ENCODE measurements around the gene VAC14.

- TF ChIP-seq CTCF (IDR thresholded peaks at IDR 0.05; ENCODE audit: low read length) (no peak), EZH2 (IDR thresholded peaks at IDR 0.05; ENCODE audit: borderline replicate concordance, low read length) (no peak)
Measured at GRCh38 chr16:70678898-70679670, 121.9 kb downstream of the VAC14 start.

Measured in OCI-LY1 (cell line).